ENCODE measurements around the gene NINJ2. TPM values are rescaled to one million over a fixed set of nuclear protein-coding genes. Genes with fewer than 3 reads are reported as not detected.
"Not testable (repeated sequence)": the region's sequence is repeated elsewhere in the genome, so short reads cannot be mapped to it uniquely, and the experiment has no call there.

NINJ2 gene
- total and polyA plus RNA-seq, 10 of the 15 experiments (the other 5 are each of a cell fraction or from before 2014, with no cell fraction given), result 8.9 to 51.6 (median 21.3) TPM

GRCh38 chr12:642633-643474, 20.4 kb downstream of the NINJ2 start (continued):
- TF ChIP-seq ZBTB4 (CRISPR knock-in tag; IDR thresholded peaks at IDR 0.05) (no peak), GATAD2B (conservative IDR thresholded peaks at IDR 0.05; ENCODE audit: low read depth) (peak; percentile 95), CHD2 (IDR thresholded peaks at IDR 0.05; ENCODE audit: borderline replicate concordance, low read depth, low read length) (no peak), ZZZ3 (IDR thresholded peaks at IDR 0.05; ENCODE audit: control insufficient read depth, insufficient read length, low read depth) (no peak), ELK1 (IDR thresholded peaks at IDR 0.05; ENCODE audit: low read depth, low read length) (peak; percentile 44; the same call in 1 of the 2 replicates), BRCA1 (IDR thresholded peaks at IDR 0.05; ENCODE audit: low read depth, low read length) (no peak)
- TF ChIP-seq, protein P1, sequence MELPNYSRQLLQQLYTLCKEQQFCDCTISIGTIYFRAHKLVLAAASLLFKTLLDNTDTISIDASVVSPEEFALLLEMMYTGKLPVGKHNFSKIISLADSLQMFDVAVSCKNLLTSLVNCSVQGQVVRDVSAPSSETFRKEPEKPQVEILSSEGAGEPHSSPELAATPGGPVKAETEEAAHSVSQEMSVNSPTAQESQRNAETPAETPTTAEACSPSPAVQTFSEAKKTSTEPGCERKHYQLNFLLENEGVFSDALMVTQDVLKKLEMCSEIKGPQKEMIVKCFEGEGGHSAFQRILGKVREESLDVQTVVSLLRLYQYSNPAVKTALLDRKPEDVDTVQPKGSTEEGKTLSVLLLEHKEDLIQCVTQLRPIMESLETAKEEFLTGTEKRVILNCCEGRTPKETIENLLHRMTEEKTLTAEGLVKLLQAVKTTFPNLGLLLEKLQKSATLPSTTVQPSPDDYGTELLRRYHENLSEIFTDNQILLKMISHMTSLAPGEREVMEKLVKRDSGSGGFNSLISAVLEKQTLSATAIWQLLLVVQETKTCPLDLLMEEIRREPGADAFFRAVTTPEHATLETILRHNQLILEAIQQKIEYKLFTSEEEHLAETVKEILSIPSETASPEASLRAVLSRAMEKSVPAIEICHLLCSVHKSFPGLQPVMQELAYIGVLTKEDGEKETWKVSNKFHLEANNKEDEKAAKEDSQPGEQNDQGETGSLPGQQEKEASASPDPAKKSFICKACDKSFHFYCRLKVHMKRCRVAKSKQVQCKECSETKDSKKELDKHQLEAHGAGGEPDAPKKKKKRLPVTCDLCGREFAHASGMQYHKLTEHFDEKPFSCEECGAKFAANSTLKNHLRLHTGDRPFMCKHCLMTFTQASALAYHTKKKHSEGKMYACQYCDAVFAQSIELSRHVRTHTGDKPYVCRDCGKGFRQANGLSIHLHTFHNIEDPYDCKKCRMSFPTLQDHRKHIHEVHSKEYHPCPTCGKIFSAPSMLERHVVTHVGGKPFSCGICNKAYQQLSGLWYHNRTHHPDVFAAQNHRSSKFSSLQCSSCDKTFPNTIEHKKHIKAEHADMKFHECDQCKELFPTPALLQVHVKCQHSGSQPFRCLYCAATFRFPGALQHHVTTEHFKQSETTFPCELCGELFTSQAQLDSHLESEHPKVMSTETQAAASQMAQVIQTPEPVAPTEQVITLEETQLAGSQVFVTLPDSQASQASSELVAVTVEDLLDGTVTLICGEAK (IDR thresholded peaks at IDR 0.05; ENCODE audit: borderline replicate concordance), result 0 out of 2 replicates have a peak, but pooled peaks have one; percentile 20

DNA sequence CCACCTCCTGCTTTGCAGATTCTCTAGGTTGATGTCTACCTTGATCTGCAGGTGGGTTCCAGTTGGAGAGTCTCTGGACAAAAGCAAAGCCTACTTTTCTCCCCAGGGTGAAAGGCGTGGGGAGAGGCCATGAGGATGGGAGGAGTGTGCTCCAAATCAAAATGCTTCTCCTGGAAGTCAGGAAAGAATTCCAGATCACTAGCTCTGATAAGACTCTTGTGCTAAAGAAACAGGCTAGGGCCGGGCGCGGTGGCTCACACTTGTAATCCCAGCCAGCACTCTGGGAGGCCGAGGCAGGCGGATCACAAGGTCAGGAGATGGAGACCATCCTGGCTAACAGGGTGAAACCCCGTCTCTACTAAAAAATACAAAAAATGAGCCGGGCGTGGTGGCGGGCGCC, 21.9 kb downstream of the NINJ2 start:
- peaks cover 23% of the 10 kb centered on the region for H3K79me2 ChIP-seq (ENCODE audit: control insufficient read depth, insufficient read depth, low read length)
- ChIA-PET RAD21 (ENCODE audit: unreplicated experiment) (interaction anchor here (0.7 to 3.4 kb wide), 4 partner anchors 9 to 207 kb away, joined by 3 to 24 read pairs (median 8); partner anchors contain the start of gene WNK1), POLR2A (interaction anchor here (1.3 to 5.9 kb wide), 5 partner anchors 9 to 110 kb away, joined by 7 to 47 read pairs (median 13); partner anchors contain the start of gene WNK1), SMC1A (ENCODE audit: uncharacterized antibody, unreplicated experiment) (interaction anchor here (1.2 to 2.0 kb wide), 5 partner anchors 9 to 110 kb away, joined by 4 to 9 read pairs (median 8); no protein-coding TSS in a partner anchor), CTCF (interaction anchor here (0.8 to 1.2 kb wide), 5 partner anchors 9 to 36 kb away, joined by 3 to 7 read pairs (median 3); no protein-coding TSS in a partner anchor)
- H3K4me2 ChIP-seq (ENCODE audit: control insufficient read depth, insufficient read depth); H2AFZ ChIP-seq (ENCODE audit: control insufficient read depth, low read depth, low read length); H3K27ac ChIP-seq (ENCODE audit: control insufficient read depth, insufficient read depth); ATAC-seq; intact Hi-C loops (cut with micrococcal nuclease; ENCODE audit: unreplicated experiment); H3K27me3 ChIP-seq (replicated peaks in 1 of 2; ENCODE audit: control insufficient read depth in 2 of 2, insufficient read depth in 2 of 2, low read length in 1 of 2); BruUV-seq (replicated peaks); H3K4me3 ChIP-seq; DNase-seq (ENCODE audit: low read depth, low spot score); FAIRE-seq; H3K36me3 ChIP-seq (ENCODE audit: control insufficient read depth in 2 of 2, insufficient read depth in 2 of 2, low read length in 1 of 2); in situ Hi-C loops (cut with MboI); H4K20me1 ChIP-seq (ENCODE audit: control insufficient read depth, insufficient read depth); H3K9me3 ChIP-seq (replicated peaks; ENCODE audit: control insufficient read depth, insufficient read depth, low read length); H3K9ac ChIP-seq (ENCODE audit: control insufficient read depth, insufficient read depth, low read length): not testable (repeated sequence)
- H3K4me1 ChIP-seq (ENCODE audit: control insufficient read depth, insufficient read depth, low read length), result peaks cover 44% of the 10 kb centered on the region
- 100% methylated on average over 8 of the region's 11 CpGs for WGBS (ENCODE audit: insufficient coverage, insufficient replicate concordance, low lambda C conversion rate, missing lambda C conversion rate)

Measured in GM12878 (cell line).